Choroid plexus epithelial cell (primary cell): Measurements from ENCODE around the gene OR7D2.

Source experiments
- DNase-seq: peaks from one replicate; pipeline ENCODE4 v3.0.0-alpha.2; 2010; ENCODE audit warnings: low read depth
- H3K4me3 ChIP-seq: 2 replicates; pipeline ENCODE4 v1.5.1; 2011; ENCODE audit warnings: low read depth, mild to moderate bottlenecking, control low read depth, low read length, moderate library complexity
- CTCF ChIP-seq: conservative IDR thresholded peaks from 2 replicates; pipeline ENCODE4 v1.5.1; 2011; ENCODE audit warnings: low read depth, mild to moderate bottlenecking, control low read depth, inconsistent platforms, low read length, moderate library complexity

The OR7D2 gene

GRCh38 chr19:9161427-9161826 lies 17.4 kb upstream of the OR7D2 start:
- TF ChIP-seq CTCF = no peak
- DNase-seq = no peak
- H3K4me3 ChIP-seq = no peak overlapping the region

GRCh38 chr19:9165261-9165660 lies 13.5 kb upstream of the OR7D2 start:
- TF ChIP-seq CTCF = no peak
- H3K4me3 ChIP-seq = no peak overlapping the region
- DNase-seq = peak; percentile 38

- H3K4me3 ChIP-seq = no peak overlapping the region
Observed at GRCh38 chr19:9166846-9167245, 11.9 kb upstream of the OR7D2 start.

GRCh38 chr19:9171393-9171991 lies 7.3 kb upstream of the OR7D2 start:
- H3K4me3 ChIP-seq = no peak overlapping the region
- no peak for TF ChIP-seq CTCF
- DNase-seq = peak; percentile 20

More at GRCh38 chr19:9166846-9167245, 11.9 kb upstream of the OR7D2 start:
- DNase-seq = no peak
- no peak for TF ChIP-seq CTCF

GRCh38 chr19:9175326-9175725 lies 3.5 kb upstream of the OR7D2 start:
- no peak for TF ChIP-seq CTCF
- no peak overlapping the region for H3K4me3 ChIP-seq
- DNase-seq = no peak

- TF ChIP-seq CTCF = no peak
- H3K4me3 ChIP-seq = no peak overlapping the region
- no peak for DNase-seq
Observed at GRCh38 chr19:9183000-9183399, 4.2 kb downstream of the OR7D2 start.

GRCh38 chr19:9187191-9187590 lies 8.4 kb downstream of the OR7D2 start:
- H3K4me3 ChIP-seq = no peak overlapping the region
- TF ChIP-seq CTCF = no peak
- DNase-seq = no peak
